NCI-H82 (cell line): Measurements from ENCODE around the gene HIPK4.
A peak's percentile ranks its signal among the peaks of the same experiment; 100 is the strongest.
"Not testable (repeated sequence)": the region's sequence is repeated elsewhere in the genome, so short reads cannot be mapped to it uniquely, and the experiment has no call there.

Source experiments
- DNase-seq: peaks from one replicate; lab custom pipeline; 2025; lab: John Stamatoyannopoulos, UW

The HIPK4 gene

DNA sequence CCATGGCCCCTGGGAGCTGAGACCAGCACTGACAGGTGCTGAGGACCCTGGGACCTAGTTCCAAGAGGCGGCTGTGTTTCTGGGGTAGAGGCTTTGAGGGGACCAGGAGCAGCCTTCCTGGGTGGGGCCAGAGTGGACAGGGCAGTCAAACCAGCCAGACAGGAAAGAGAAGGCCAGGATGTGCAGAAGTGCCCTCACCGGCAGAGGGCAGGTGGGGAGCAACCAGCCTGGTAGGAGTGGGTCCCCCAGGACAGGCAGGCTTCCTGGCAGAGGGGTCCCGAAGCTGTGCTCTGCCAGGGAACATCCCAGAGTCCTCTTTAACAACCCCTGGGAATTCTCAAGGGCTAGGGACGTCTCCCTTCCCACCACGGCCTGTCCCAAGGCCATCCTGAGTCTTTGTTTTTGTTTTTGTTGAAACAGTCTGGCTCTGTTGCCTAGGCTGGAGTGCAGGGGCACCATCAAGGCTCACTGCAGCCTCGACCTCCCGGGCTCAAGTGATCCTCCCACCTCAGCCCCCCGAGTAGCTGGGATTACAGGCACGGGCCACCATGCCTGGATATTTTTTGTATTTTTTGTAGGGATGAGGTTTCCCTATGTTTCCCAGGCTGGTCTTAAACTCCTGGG is 3.0 kb upstream of the HIPK4 start:
- peak; percentile 45 for DNase-seq

DNA sequence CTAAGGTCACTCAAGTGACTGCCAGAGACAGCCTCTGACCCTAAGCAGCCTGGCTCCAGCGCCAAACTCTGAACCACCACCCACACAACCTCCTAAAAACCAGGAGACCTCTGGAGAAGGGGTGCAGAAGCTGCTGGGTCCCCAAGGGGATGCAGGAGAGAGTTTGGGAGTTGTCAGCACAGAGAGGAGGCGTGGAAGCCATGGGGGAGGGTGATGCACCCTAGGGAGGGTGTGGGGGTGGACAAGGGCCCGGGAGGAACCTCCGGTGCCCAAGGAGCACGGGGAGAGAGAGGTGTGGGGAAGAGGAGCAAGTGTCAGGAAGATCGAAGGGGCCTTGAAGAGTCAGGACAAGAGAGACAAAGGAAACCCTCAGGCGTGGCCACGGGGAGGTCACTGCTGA is 2.1 kb upstream of the HIPK4 start:
- no peak for DNase-seq

DNA sequence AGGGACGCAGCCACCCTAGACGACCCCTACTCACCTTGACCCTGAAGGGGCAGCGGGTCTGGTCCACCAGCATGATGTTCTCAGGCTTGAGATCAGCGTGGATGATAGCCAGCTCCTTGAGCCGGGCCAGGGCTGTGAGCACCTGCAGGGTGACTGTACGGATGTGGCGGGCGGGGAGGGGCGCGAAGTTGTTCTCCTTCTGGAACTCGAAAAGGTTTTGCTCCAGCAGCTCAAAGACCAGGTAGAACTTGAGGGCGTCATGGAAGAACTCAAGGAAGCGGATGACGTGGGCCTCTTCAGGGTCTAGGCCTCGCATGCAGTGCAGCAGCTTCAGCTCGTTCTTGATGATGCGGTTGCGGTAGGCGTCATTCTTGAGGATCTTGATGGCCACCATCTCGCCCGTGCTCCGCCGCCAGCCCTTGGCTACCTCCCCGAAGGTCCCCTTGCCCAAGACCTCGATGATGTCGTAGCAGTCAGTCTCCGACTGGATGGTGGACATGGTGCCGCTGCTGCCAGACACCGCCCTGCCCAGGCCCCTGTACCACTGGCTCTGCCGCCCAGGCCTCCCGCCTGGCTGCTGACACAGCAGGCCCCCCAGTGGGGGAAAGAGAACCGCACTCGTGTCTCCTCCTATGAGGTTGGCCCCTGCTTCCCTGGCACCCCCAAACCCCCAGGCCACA is 437 bp downstream of the HIPK4 start:
- DNase-seq: no peak

DNA sequence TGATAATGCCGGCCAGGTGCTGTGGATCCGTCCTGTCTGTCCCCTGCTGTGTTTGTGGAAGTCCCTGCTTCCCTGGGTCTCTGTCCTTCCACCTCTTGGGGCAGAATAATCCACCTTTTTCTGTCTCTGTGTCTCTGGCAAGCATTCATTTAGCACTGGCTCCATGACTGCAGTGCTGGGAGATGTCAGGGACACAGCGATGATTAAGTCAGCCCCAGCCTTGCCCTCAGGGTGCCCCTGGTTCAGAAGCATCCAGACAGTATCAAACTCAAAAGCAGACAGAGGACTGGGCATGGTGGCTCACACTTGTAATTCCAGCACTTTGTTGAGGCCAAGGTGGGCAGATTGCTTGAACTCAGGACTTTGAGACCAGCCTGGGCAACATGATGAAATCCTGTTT is 1.5 kb downstream of the HIPK4 start:
- no peak for DNase-seq

DNA sequence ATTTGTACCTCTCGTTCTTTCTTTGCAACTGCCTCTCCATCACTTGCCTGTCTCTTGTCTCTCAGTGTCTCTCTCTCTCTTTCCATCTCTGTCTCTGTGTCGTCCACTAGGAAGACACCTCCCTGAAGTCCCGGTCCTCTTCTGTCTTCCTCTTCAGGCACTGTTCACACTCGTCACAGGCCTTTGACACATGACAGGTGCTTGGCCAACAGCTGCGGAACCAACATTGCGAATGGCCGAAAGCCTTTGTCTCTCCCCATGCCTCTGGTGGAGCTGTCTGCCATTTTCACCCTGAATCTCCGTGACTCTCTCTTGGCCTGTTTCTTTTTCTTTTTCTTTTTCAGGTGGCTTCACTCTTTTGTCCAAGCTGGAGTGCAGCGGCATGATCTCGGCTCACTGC is 2.8 kb downstream of the HIPK4 start:
- DNase-seq: no peak

DNA sequence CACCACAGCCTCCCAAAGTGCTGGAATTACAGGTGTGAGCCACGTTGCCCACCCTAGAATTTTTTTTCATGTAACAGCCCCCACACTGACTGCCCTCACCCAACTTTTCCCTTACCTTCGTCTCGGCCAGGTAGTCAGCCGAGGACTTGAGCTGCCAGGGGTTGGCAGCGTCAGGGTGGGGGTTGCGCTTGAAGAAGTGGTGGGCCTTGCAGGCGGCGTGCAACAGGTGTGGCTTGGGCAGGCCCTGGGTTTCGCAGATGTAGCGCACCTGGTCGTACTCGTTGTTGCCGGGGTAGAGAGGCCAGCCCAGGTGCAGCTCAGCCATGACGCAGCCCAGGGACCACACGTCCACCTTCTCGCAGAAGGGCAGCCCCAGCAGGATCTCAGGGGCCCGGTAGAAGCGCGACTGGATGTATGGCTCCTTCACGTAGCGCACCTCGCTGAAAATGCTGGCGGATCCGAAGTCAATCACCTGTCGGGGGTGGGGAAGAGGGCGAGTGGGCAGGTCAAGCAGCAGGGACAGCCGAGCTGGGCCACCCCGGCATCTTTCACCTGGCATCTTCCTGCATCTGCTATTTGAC is 6.2 kb downstream of the HIPK4 start:
- DNase-seq: no peak

DNA sequence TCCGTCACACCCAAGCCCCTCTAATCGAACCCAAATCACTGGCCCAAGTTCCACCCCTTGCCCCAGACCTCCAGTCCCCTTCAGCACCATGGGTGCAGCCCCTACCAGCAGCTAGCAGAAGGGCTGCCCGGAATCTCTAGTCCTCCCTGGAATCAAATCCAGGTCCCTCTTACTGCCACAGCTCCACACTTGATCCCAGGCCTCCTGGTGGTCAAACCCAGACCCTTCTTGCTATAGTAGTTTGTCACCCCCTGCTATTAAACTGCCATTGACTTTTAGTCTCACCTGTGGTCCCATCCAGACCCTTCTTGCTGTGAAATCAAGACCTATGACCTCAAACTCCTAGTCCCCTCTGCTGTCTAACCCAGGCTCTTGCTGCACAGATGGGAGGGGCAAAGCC is 8.7 kb downstream of the HIPK4 start:
- DNase-seq: peak; percentile 38

DNA sequence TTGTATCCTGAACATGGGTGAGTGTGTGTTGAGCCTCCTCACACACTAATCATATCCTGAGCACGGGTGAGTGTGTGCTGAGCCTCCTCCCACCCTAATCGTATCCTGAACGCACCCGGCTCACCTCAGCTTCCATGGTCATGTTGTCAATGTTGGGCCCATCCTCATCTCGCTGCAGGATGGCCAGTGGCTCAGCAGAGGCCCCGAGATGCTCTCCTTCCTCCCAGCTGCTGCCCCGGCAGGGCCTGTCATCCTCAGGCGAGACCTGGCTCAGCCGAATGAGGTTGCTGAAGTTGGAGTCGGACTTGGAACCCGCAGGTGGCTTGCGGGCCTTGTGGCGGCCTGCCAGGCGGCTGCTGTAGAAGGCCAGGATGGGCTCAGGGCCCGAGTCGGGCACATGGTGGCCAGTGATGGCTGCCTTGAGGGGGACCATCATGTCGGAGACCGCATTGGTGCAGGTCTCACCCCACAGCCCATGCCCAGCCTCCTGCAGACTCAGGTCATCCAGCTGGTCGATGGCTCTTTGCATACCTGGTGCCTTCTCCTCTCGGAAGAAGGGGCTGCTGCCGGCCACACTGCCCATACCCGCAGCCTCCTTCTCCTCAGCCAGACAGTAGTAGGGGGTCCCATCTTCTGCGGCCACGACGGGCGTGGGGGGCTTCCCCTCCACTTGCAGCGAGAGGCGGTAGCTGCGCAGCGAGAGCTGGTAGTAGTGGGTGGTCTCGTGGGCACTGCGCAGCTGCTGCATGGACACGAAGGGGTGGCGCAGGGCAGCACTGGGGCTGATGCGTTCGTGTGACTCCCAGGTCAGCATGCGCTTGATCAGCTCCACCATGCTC is 9.6 kb downstream of the HIPK4 start:
- no peak for DNase-seq

DNA sequence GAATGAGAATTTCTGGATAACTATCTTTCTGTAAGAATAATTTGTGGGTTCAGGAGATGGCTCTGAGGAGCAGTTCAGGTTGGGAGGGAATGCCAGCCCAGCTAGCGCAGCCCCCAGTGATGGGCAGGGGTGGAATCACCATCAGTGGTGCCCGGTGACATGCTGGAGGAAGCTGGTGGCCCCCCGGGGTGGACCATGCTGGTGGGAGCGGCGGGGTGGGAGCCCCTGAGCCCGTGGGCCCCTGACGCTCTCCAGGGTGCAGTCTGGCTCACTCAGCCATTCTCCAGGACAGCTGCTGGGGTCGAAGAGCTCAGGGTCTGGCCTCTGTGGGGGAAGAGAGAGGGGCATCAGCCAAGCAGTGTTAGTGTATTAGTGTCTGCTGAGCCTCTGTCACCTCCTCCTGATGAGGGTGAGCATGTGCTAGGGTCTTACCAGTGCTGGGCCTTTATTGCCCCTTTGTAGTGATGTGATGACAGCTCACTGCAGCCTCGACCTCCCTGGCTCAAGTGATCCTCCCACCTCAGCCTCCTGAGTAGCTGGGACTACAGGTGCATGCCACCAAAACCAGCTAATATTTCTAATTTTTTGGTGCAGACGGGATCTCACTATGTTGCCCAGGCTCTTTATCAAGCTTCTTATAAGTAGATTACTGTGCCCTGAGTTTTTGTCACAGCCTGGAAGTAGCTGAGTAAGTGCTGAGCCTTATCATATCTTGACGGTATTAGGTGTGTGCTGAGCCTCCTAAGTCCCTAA is 10.4 kb downstream of the HIPK4 start:
- peak; percentile 27 for DNase-seq

DNA sequence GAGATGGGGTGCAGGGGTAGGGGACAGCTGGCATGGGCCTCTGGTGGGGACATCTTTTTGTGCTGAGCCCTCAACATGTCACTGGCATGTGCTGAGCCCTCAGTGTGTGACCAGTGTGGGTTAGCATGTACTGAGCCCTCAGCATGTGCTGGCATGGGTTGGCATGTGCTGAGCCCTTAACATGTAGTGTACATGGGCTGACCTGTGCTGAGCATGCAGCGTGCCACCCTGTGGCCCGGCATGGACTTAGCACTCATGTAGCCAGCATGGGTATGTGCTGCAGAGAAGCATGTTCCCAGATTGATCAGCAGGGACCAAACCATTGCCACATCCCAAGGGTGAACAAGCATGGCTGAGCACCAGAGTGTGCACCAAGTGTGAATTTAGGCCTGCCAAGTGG is 11.5 kb downstream of the HIPK4 start:
- DNase-seq: no peak

DNA sequence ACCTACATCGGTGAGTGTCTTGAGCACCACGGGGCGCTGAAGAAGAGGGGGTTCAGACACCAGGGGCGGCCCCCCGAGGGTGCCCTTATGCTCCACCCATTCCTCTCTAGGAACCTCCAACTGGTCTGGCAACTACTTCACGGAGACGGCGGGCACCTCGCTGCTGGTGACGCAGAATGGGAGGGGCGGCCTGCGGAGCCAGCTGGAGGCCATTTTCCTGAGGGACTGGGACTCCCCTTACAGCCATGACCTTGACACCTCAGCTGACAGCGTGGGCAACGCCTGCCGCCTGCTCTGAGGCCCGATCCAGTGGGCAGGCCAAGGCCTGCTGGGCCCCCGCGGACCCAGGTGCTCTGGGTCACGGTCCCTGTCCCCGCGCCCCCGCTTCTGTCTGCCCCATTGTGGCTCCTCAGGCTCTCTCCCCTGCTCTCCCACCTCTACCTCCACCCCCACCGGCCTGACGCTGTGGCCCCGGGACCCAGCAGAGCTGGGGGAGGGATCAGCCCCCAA is 12.1 kb downstream of the HIPK4 start:
- DNase-seq: no peak

DNA sequence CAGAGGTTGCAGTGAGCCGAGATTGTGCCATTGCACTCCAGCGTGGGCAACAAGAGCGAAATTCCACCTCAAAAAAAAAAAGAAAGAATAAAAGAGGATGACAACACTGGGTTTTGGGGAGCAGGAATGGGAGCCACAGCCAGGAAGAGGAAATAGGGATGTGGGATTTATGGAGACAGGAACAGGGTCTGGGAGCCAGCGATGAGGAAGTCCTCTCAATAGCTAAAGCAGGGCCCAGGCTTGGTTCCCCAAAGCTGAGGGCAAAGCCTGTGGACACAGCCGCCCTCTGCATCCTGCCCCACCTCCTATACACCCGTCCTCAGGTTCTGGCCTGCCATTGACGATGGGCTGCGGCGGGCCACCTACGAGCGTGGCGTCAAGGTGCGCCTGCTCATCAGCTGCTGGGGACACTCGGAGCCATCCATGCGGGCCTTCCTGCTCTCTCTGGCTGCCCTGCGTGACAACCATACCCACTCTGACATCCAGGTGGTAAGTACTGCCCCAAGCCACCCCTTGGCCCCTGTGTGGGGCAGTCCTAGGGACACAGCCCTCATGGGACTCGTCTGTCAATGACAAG is 13.6 kb downstream of the HIPK4 start:
- DNase-seq: no peak

DNA sequence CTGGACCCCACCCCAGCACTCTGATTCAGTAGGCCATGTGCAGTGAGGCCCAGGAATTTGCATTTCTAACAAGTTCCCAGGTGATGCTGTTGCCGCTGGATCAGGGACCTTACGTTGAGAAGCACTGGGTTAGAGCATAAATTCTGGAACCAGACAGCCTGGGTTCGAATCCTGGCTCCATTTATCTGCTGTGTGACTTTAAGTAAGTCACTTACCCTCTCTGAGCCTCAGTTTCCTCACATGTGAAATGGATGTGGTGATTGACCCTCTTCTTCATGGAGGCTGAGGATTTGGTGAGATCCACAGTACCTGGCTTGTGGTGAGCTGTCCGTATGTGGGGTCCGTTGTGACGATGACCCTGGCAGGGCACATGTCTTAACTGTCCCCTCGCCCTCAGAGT is 15.9 kb downstream of the HIPK4 start:
- no peak for DNase-seq

DNA sequence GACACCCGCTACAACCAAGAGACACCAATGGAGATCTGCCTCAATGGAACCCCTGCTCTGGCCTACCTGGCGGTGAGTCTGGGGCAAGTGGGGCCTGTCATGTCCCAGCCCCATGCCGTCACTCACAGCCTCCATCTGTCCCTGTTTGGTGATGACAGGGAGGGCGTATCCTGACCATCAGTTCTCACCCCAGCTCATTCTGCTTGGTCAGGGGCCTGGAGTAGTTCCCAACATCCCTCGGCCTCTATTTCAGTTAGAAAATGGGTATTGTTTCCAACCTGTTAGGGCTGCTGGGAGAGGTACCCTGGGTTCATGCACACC is 18.2 kb downstream of the HIPK4 start:
- DNase-seq: no peak

DNA sequence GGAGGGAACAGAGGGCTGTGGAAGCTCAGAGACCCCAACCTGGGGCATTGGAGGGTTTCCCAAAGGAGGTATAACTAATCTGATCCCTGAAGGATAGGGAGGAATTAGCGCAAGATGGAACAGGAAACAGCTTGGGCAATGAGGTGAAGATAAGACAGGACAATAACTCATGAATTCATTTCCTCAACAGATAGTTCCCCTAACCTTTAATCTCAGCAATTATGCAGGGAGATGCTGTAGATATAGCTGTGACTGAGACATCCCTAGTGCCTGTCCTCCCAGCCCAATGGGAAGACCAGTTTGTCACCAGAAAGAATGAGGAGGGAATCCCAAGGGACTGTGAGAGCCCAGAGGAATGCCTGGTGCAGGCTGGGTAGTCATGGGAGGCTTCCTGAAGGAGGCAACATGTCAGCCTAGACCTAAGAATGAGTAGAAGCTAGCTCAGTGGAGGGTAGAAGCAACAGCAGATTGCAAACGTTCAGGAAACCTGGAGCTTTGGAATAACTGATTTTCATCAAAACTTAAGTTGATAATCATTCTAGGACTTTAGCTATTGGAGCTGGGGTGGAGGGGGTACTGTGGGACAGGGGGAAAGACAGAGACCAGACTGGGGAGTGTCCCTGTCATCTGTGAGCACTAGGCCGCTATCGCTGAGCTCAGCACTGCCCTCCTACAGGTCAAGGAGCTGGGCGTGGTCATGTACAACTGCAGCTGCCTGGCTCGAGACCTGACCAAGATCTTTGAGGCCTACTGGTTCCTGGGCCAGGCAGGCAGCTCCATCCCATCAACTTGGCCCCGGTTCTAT is 18.8 kb downstream of the HIPK4 start:
- DNase-seq: peak; percentile 39

DNA sequence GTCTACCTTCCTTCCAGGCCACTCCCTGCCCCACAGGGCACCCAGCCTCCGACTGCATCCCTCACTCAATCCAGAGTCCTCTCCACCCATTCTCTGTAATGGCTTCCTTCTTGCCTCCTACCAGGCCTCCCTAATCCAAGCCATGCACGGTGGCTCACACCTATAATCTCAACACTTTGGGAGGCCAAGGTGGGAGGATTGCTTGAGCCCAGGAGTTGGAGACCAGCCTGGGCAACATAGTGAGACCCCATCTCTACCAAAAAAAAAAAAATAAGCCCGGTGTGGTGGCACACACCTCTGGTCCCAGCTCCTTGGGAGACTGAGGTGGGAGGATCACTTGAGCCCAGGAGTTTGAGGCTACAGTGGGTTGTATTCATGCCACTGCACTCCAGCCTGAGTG is 19.7 kb downstream of the HIPK4 start:
- DNase-seq: not testable (repeated sequence)

DNA sequence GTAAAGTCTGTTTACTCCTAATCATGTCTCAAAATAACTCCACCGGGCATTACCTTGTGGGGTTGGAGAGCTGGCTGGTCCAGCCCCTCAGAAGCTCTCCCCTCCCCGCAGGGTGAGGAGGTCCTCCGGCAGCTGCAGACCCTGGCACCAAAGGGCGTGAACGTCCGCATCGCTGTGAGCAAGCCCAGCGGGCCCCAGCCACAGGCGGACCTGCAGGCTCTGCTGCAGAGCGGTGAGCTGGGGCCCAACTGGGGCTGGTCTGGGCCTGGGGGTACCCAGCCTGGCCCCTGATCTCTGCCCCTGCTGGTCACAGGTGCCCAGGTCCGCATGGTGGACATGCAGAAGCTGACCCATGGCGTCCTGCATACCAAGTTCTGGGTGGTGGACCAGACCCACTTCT is 20.2 kb downstream of the HIPK4 start:
- peak; percentile 23 for DNase-seq

DNA sequence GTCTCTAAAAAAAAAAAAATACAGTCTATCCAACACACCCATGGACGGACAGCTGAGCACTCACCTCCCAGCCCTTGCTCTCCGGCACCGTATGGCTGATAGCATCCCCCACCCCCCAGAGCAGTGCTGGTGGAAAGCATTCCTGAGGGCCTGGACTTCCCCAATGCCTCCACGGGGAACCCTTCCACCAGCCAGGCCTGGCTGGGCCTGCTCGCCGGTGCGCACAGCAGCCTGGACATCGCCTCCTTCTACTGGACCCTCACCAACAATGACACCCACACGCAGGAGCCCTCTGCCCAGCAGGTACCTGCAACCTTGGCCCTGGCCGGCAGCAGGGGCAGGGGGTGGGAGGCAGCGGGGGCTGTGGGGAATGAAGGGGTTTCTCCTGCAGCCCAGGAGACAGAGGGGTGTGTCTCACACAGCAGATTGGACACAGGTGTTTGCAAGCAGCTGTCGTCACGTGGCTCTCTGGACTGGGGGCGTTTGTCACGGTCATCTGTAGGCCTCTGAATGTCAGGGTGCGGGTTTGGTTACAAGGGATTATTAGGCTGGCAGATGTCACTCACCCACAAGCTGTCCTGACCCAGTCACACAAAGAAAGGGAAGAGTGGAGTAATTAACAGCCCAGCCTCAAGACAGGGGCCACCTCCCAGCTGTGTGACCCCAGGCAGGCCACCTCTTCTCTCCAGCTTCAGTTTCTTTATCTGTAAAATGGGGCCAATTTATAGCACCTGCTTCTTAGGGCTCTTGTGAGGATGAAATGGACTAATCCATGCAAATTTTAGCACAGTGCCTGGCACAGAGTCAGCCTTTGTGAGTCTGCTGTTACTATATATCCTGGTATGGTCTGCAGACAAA is 22.2 kb downstream of the HIPK4 start:
- peak; percentile 95 for DNase-seq

DNA sequence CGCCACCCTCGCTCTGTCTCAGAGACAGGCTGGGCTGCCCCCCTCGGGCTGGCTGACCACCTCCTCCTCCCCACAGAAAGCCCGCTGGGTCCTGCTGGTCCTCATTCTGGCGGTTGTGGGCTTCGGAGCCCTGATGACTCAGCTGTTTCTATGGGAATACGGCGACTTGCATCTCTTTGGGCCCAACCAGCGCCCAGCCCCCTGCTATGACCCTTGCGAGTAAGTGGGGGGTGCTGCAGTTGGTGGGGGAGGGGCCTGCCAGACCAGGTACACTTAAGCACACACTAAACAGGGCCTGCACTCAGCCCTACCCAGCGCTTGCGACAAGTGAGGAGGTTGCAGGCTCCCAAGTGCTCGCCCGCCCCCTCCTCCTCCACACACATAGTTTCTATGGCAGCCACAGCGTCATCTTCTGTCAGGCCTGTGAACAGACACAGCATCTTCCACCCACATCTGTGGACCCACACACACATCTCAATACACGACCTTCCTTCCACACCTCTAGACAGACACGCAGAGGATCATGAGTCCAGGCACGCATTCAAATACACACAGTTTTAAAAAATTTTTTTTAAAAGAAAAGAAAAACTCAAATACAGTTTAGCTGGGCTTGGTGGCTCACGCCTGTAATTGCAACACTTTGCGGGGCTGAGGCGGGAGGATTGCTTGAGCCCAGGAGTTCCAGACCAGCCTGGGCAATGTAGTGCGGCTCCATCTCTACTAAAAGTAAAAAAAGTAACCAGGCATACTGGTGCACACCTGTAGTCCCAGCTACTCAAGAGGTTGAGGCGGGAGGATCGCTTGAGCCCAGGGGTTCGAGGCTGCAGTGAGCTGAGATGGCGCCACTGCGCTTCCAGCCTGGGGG is 23.1 kb downstream of the HIPK4 start:
- peak; percentile 60 for DNase-seq
